GM12878 (cell line): ENCODE data around the gene PRRC2B. TPM values are rescaled to one million over a fixed set of nuclear protein-coding genes. Genes with fewer than 3 reads are reported as not detected.

ENCODE experiments used
- ATAC-seq: fragments of 200-7000 bp; cut with Tn5 transposase; 3 replicates; pipeline ENCODE4 v1.9.1; 2020; ENCODE audit warnings: mild to moderate bottlenecking, moderate library complexity
- BruUV-seq: library from RNA; stranded (reverse); fragments of 400-500 nt; replicated peaks from 2 replicates; lab custom pipeline; 2021; lab: Mats Ljungman, UMichigan
- CTCF ChIA-PET: fragments of 300-600 bp; sonication (Branson Sonifier 250); formaldehyde crosslinking; extraction: SDS; loops from one replicate; lab custom pipeline; 2021; ENCODE audit warnings: inconsistent platforms; lab: Yijun Ruan, JAX
- POLR2A ChIA-PET: fragments of 350-600 bp; formaldehyde crosslinking; extraction: SDS; loops from one replicate; lab custom pipeline; 2021; ENCODE audit warnings: inconsistent platforms; lab: Charles Lee
- RAD21 ChIA-PET: fragments of 300-600 bp; sonication (Branson Sonifier 250); formaldehyde crosslinking; loops from one replicate; lab custom pipeline; 2023; ENCODE audit warnings: antibody characterized with exemption; ENCODE audit not compliant: unreplicated experiment; lab: Charles Lee
- SMC1A ChIA-PET: fragments of 300-600 bp; sonication (Branson Sonifier 250); formaldehyde crosslinking; loops from one replicate; lab custom pipeline; 2023; ENCODE audit not compliant: unreplicated experiment, uncharacterized antibody; lab: Charles Lee
- DNase-seq: peaks from one replicate; pipeline ENCODE4 v3.0.0-alpha.2; 2011; ENCODE audit warnings: low read depth, low spot score
- FAIRE-seq: peaks from 3 replicates; lab custom pipeline; 2011; peaks lifted over from hg19 to GRCh38; lab: Jason Lieb, UNC
- H2AFZ ChIP-seq: 2 replicates; pipeline ENCODE4 v1.6.0; 2011; ENCODE audit warnings: low read depth, low read length, control low read depth; ENCODE audit not compliant: control insufficient read depth
- H3K27ac ChIP-seq: 2 replicates; pipeline ENCODE4 v1.5.1; 2011; ENCODE audit warnings: control low read depth; ENCODE audit not compliant: control insufficient read depth, insufficient read depth
- H3K27me3 ChIP-seq, 2 experiments: replicated peaks in 1 of 2; 2 replicates each; pipeline versions ENCODE4 v1.6.0 to v1.6.1; 2011; ENCODE audit warnings: low read length in 1 of 2; ENCODE audit not compliant: control insufficient read depth in 2 of 2, insufficient read depth in 2 of 2
- H3K36me3 ChIP-seq, 2 experiments: 2 replicates each; pipeline ENCODE4 v1.5.1; 2011; ENCODE audit warnings: low read length in 1 of 2; ENCODE audit not compliant: control insufficient read depth in 2 of 2, insufficient read depth in 2 of 2
- H3K4me1 ChIP-seq: 2 replicates; pipeline ENCODE4 v1.6.1; 2011; ENCODE audit warnings: mild to moderate bottlenecking, low read length, moderate library complexity, mixed read lengths; ENCODE audit not compliant: control insufficient read depth, insufficient read depth
- H3K4me2 ChIP-seq: 2 replicates; pipeline ENCODE4 v1.6.0; 2011; ENCODE audit warnings: control low read depth; ENCODE audit not compliant: control insufficient read depth, insufficient read depth
- H3K4me3 ChIP-seq: fragments of 200-600 bp; sonication (generic); 2 replicates; pipeline ENCODE4 v1.5.1; 2016
- H3K79me2 ChIP-seq: 2 replicates; pipeline ENCODE4 v1.6.0; 2011; ENCODE audit warnings: low read length; ENCODE audit not compliant: control insufficient read depth, insufficient read depth
- H3K9ac ChIP-seq: 2 replicates; pipeline ENCODE4 v1.8.0; 2011; ENCODE audit warnings: low read length, control low read depth, mixed read lengths; ENCODE audit not compliant: control insufficient read depth, insufficient read depth
- H3K9me3 ChIP-seq: replicated peaks from 3 replicates; pipeline ENCODE4 v1.5.1; 2011; ENCODE audit warnings: mild to moderate bottlenecking, low read length; ENCODE audit not compliant: control insufficient read depth, insufficient read depth
- H4K20me1 ChIP-seq: 2 replicates; pipeline ENCODE4 v1.6.0; 2011; ENCODE audit not compliant: control insufficient read depth, insufficient read depth
- EP300 ChIP-seq, 2 experiments: fragments of 150-350 bp in 1 of 2; IDR thresholded peaks; 2 replicates each; pipeline ENCODE4 v1.6.1; 2011 to 2012; ENCODE audit warnings: low read depth in 2 of 2, low read length in 2 of 2, borderline replicate concordance in 1 of 2, improper control_type of control experiment in 1 of 2, inconsistent platforms in 1 of 2; ENCODE audit not compliant: control insufficient read depth in 1 of 2
- HDGF ChIP-seq: fragments of 450-650 bp; IDR thresholded peaks from 2 replicates; pipeline ENCODE4 v1.6.1; 2016; ENCODE audit warnings: antibody characterized with exemption
- NFXL1 ChIP-seq: fragments of 450-650 bp; IDR thresholded peaks from 2 replicates; pipeline ENCODE4 v1.6.1; 2017; ENCODE audit warnings: antibody characterized with exemption, mild to moderate bottlenecking, borderline replicate concordance
- NR2C2 ChIP-seq: IDR thresholded peaks from 2 replicates; pipeline ENCODE4 v1.6.1; 2011; ENCODE audit warnings: borderline replicate concordance, low read depth; ENCODE audit not compliant: control insufficient read depth, insufficient read length
- POLR2AphosphoS5 ChIP-seq: IDR thresholded peaks from 2 replicates; pipeline ENCODE4 v1.6.1; 2011; ENCODE audit warnings: mild to moderate bottlenecking, low read length, inconsistent platforms
- REST ChIP-seq: IDR thresholded peaks from 2 replicates; pipeline ENCODE4 v1.6.1; 2012; ENCODE audit warnings: mild to moderate bottlenecking, low read depth, low read length
- YY1 ChIP-seq: IDR thresholded peaks from 2 replicates; pipeline ENCODE4 v1.6.1; 2011; ENCODE audit warnings: low read depth, mild to moderate bottlenecking, low read length
- WGBS: methylation state at CpG from one replicate; pipeline ENCODE4 v1.1.6; 2016; ENCODE audit warnings: low lambda C conversion rate; ENCODE audit not compliant: insufficient replicate concordance, insufficient coverage; ENCODE audit errors: missing lambda C conversion rate; 5-methylcytosine and 5-hydroxymethylcytosine counted together
- in situ Hi-C: fragments of 300-500 bp; cut with MboI; formaldehyde crosslinking; loops from 9 replicates; pipeline ENCODE4 v1.14.3; 2018; ENCODE audit warnings: mixed read lengths
- intact Hi-C: fragments of 100-400 bp; cut with micrococcal nuclease; formaldehyde crosslinking; loops from one replicate; pipeline ENCODE4 v1.14.2; 2022; ENCODE audit not compliant: unreplicated experiment
- polyA plus RNA-seq, 11 experiments: library from polyadenylated mRNA; depleted of rRNA in 4 of 11; unstranded in 6 of 11; stranded (reverse) in 5 of 11; fragments of >200 nt; fragmentation: Nextera tagmentation in 4 of 11; fragmentation: Illumina TruSeq in 1 of 11; extraction: Ambion mirVana in 4 of 11; extraction: Trizol in 1 of 11; gene quantifications; 1 replicate in 1 of 11; 2 replicates in 10 of 11; pipeline versions ENCODE4 v1.2.1 to v1.2.3, GENCODE V29; 2011 to 2016; ENCODE audit warnings: inconsistent platforms in 2 of 11, missing spikeins in 2 of 11, low read depth in 1 of 11
- total RNA-seq, 4 experiments: library from RNA; depleted of rRNA in 3 of 4; stranded (reverse); fragments of >200 nt in 3 of 4; fragmentation: Illumina TruSeq in 1 of 4; extraction: Trizol in 1 of 4; gene quantifications; 2 replicates each; pipeline versions ENCODE4 v1.2.1 to v1.2.3, GENCODE V29; 2013 to 2021
- TF ChIP-seq, protein P1 (sequence below): fragments of 150-350 bp; IDR thresholded peaks from 2 replicates; pipeline ENCODE4 v1.6.1; 2014; ENCODE audit warnings: mild to moderate bottlenecking, low read depth, low read length

PRRC2B gene
- total and polyA plus RNA-seq, 10 of the 15 experiments (the other 5 are each of a cell fraction or from before 2014, with no cell fraction given): 0.84 to 155 (median 28.7) TPM

DNA sequence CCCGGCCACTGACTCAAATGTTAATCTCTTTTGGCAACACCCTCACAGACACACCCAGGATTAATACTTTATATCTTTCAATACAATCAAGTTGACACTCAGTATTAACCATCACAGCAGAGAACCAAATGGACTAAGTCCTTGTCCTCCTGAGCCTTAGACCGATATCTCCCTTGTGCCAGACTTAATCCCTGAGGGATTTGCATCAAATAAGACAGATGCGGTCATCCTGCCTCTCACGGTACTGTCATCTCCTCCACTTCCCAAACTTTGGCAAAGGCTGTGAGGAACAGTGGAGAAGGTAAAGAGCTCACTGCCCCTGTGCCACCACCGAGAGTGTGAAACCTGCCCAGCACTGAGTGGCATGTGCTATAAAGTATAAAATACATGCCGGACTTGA is 6.5 kb upstream of the PRRC2B start:
- POLR2A ChIA-PET: no interaction called here
- H3K4me2 ChIP-seq: no peak overlapping the region
- SMC1A ChIA-PET: no interaction called here
- H3K27ac ChIP-seq: no peak overlapping the region
- peaks cover 5% of the 10 kb centered on the region for H3K4me1 ChIP-seq
- no peaks in the 10 kb centered on the region for H3K27me3 ChIP-seq
- no peak overlapping the region for H3K9ac ChIP-seq
- DNase-seq (no peak), FAIRE-seq (no peak), ATAC-seq (no peak)
- no TSS peak for BruUV-seq
- no peaks in the 10 kb centered on the region for H3K9me3 ChIP-seq
- CTCF ChIA-PET: no interaction called here
- RAD21 ChIA-PET: interaction anchor here (0.6 kb wide), 1 partner anchor 104 kb away, joined by 3 read pairs; no protein-coding TSS in a partner anchor
- no peak overlapping the region for H2AFZ ChIP-seq
- no peaks in the 10 kb centered on the region for H3K36me3 ChIP-seq
- intact Hi-C loops (no loop called here), in situ Hi-C loops (no loop called here)
- TF ChIP-seq REST (no peak), EP300 (IDR thresholded peaks at IDR 0.05; ENCODE audit: borderline replicate concordance in 1 of 2, control insufficient read depth in 1 of 2, low read depth in 2 of 2, low read length in 2 of 2) (no peak), NFXL1 (no peak), YY1 (no peak), NR2C2 (no peak), POLR2AphosphoS5 (no peak), HDGF (no peak)
- TF ChIP-seq, protein P1, sequence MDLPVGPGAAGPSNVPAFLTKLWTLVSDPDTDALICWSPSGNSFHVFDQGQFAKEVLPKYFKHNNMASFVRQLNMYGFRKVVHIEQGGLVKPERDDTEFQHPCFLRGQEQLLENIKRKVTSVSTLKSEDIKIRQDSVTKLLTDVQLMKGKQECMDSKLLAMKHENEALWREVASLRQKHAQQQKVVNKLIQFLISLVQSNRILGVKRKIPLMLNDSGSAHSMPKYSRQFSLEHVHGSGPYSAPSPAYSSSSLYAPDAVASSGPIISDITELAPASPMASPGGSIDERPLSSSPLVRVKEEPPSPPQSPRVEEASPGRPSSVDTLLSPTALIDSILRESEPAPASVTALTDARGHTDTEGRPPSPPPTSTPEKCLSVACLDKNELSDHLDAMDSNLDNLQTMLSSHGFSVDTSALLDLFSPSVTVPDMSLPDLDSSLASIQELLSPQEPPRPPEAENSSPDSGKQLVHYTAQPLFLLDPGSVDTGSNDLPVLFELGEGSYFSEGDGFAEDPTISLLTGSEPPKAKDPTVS: no peak
- WGBS: 34% methylated on average over 6 of the region's 6 CpGs
- no peaks in the 10 kb centered on the region for H4K20me1 ChIP-seq
- no peaks in the 10 kb centered on the region for H3K79me2 ChIP-seq
- no peak overlapping the region for H3K4me3 ChIP-seq
